Measurements from ENCODE around the gene PFN1.
"Not testable (repeated sequence)": the region's sequence is repeated elsewhere in the genome, so short reads cannot be mapped to it uniquely, and the experiment has no call there.

Gene PFN1

DNA sequence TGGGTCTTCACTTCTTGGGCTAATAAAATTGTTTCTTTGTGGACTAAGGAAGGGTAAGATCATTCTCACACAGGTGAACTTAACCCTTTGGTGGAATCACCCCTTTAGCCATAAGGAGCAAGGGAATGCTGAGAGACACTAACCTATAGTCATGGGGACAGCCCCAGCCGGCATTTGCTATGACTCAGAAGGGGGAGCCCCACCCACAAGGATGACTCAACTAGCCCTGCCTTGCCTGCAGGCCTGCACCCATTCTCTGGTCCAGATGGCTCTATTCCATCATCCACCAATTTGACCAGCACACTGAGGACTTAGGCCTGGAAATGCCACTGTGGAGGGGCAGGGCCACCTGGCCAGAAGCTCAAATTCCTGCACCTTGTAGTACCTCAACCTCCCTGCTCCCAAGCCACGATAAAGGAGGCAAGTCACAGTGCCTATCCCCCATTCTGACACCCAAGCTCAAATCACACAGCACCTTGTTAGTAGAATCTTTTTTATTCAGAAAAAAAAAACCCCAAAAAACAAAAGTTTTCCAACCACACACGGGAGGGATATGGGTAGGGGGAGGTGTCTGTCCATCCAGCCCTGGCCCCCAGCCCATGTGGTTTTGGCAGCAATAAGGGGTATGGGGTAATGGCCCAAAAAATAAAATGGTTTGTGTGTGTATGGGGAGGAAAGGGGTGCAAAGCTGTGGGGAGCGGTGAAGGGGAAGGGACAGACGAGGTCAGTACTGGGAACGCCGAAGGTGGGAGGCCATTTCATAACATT is 3.0 kb downstream of the PFN1 start:
- no peak for FAIRE-seq

DNA sequence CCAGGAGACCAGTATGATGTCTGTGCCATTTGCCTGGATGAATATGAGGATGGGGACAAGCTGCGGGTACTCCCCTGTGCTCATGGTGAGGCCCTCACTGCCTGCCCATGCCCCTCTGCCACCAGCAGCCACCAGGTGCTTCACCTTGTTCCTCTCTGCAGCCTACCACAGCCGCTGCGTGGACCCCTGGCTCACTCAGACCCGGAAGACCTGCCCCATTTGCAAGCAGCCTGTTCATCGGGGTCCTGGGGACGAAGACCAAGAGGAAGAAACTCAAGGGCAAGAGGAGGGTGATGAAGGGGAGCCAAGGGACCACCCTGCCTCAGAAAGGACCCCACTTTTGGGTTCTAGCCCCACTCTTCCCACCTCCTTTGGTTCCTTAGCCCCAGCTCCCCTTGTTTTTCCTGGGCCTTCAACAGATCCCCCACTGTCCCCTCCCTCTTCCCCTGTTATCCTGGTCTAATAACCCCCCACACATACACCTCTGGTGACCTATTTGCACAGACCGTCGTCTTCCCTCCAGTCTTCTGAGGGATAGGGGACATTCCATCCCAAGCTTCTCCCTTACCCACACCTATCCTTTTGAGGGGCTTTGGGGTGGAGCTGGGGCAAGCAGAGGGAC is 3.7 kb downstream of the PFN1 start:
- no peak for FAIRE-seq

DNA sequence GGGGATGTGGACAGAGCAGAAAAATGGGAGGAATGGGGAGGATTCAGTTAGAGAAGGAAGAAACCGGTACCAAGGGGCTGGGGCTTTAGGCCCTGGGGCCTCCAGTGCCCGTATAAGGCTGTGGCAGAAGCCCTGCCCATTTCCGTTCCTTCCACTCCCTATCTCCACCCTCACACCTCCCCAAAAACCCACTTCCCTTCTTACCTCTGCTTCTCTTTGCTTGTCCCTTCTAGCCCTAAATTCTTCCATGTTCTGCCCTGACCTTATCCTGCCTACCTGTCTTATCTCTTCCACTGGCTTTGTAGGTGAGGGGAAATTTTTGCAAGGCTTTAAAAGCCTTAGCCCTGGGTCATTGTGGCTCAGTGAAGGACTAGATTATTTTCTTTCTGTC is 4.2 kb downstream of the PFN1 start:
- FAIRE-seq = no peak

DNA sequence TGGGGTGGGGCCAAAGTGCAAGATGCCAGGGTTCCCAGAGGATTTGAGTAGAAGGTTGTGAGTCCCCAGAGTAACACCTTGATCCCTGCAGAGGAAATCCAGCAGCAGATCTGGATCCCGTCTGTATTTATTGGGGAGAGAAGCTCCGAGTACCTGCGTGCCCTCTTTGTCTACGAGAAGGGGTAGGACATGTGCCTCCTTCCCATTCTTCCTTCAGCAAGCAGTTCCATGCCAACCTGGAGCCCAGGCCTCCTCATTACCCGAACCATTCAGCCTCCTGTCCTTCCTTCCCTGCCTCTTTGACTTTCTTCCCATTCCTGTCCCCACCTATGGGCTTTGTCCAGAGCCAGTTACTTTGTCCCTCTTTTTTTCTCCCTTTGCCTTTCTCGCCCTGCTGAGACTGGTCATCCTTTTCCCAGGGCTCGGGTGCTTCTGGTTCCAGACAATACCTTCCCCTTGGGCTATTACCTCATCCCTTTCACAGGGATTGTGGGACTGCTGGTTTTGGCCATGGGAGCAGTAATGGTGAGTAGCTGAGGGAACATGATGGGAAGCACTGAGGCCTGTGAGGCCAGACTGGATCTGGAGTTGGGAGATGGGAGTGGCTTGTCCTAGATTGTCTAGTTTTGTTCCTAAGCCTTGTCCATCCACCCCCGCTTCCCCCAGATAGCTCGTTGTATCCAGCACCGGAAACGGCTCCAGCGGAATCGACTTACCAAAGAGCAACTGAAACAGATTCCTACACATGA is 5.4 kb downstream of the PFN1 start:
- no peak for FAIRE-seq

DNA sequence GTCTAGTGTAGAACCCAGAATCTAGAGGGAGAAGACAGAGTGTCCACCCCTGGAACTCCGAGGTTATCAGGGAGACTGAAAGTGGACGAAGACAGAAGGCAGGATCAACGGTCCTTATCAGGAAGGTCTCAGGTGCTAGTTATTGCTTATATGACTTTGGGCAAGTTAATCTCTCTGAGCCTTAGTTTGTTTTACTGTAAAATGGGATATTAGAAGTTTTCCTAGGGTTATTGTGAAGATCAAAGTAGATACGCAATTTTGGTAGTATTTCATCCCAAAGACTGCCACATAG is 7.1 kb downstream of the PFN1 start:
- no peak for FAIRE-seq

DNA sequence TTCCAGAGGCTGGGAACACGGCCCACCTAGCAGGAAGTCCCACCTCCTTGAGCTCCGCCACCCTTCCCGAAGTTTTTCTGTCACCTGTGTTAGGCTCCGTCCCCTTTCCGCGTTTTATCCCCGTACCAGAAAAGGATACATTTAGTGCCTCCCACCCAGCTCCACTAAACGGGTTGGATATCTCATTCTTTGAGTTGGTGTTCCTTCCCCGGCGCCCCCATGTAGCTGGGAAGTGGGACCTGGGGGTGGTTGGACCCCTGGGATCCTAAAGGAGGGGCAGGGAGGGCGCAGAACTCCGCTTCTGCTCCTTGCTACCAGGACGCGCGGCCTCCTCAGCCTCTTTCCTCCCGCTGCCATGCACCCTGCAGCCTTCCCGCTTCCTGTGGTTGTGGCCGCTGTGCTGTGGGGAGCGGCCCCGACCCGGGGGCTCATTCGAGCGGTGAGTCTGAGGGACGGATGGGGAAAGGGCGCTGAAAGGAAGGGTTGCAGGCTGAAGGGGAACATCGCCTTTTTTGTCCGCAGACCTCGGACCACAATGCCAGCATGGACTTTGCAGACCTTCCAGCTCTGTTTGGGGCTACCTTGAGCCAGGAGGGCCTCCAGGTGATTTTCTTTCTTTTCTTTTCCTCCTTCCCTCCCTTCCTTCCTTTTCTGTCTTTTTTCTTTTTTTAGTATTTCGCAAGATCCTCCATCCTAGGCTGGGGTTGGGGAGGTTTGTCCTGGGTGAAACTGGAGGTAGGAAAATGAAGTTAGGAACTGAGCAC is 7.6 kb downstream of the PFN1 start:
- FAIRE-seq = no peak

DNA sequence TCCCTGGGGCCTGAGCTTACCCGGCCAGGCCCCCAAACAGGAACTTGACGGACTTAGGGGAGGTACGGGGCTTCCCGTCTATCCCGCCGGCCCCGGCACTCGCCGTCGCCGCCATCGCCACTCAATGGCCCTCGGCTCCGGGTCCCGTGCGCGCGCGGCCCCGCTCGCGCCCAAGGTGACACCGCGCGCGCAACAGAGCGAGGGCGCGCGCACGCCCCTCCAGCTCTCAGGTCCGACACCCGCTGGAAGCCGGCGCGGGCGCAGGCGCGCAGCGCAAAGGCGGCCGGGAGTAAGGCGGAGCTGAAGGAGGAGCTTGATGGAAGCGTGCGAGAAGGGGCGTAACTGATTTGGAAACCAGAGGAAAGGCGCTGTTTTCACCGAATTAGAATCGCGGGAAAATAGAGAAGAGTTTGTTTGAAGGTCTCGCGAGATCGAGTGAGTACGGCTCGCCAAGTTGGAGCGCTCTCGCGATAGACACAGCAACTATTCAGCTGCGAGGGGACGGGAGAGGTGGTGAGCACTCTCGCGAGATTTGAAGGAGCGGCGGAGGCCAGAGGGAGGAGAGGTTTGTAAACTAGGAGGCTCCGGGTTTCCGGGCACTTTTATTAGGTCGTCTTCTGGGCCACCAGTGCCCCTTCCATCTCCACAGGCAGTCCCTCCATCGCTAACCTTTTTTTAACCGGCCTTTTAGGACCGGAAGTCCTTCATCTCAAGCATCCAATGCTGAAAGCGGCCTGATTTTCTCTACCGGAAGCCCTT is 8.4 kb downstream of the PFN1 start, which contains the start of the genes RNF167 and SLC25A11:
Gene RNF167 (plus strand): TSS at position 473 of the 759 bp plus-strand sequence. CDS start 642 bp downstream, outside the sequence.
Gene SLC25A11 (minus strand): TSS at position 251 of the 759 bp plus-strand sequence. CDS start 136 bp downstream, at position 115.
- FAIRE-seq = peak; percentile 97

DNA sequence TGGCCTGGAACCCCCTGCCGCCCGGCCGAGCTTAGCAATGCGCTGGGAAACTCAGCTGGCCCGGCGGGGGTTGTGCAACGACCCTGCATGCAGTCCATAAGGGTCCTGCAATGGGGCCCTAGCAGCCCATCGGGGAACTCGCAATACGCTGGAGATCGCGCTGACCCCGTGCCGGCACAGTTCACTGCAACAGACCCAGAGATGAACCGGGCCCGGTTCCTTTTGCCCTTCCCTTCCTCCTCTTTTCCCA is 8.9 kb downstream of the PFN1 start:
- FAIRE-seq = no peak

DNA sequence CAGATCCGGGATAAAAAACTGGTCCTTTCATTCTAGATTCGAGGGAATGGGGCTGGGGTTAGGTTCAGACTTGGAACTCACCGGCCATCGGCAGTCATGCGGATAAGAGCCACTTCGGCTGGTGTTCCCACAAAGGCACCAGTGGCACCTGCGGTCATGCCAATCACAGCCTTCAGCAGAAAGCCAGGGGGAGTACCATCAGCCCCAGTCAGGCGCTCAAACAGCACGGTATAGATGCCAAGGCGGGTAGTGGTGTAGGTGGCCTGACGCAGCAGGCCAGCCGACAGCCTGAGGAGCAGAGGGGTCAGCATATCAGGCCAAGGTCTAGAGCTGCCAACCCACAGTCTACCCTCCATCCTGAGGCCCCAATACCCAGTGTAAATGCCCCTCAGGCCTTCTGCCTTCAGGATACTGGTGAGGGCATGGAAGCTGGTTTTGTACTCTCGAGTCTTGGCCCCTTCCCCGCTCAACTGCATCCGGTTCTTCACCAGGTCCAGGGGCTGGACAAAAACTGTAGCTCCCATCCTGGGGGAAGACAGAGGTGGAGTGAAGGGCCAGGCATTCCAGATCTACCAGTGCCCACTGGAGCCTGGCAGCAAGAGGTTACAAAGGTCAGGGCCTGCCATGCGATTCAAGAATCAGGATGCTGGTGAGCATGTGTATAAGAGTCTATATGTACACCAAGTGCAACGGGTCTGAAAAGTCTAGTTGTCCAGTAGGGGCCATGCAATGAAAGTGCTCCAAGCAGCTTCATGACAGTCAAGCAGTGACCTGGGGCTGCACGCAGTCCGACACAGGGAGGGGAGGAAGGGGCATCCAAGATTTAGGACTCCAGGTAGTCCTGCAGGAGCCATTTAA is 9.4 kb downstream of the PFN1 start:
- FAIRE-seq = no peak

DNA sequence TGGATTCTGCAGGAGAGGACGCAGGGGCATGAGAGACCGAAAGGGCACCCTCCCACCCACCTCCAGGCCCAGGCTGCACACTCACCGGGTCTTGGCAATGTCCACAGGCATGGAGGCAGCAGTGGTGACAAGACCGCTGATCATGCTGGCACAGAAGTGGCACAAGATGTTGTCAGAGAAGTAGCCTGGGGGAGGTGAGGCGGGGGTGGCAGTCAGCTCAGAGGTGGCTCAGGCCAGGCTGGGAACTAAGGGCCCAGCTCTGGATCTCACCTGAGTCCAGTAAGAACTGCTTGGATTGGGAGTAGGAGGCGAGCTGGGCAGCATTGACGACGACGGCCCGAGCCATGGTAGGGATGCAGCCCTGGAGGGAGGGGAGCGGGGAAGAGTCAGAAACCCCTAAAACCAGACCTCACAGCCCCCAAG is 10.2 kb downstream of the PFN1 start:
- FAIRE-seq = no peak

DNA sequence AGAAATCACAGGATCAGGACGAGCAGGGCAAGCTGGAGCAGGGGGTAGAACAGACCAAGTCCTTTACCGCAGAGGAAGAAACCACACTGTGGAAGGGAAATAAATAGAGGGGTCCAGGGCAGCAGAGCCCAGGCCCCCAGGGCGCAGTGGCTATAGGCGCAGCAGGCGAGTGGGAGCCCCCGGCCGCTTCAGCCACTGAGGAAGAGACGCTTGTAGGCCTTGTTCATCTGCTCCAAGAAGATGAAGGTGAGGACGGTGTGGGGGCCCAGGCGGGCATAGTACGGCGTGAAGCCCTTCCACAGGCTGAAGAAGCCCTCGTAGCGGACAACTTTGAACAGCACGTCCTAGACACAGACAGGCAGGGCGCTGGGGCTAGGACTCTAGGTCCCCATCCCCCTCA is 10.8 kb downstream of the PFN1 start:
- FAIRE-seq = no peak

DNA sequence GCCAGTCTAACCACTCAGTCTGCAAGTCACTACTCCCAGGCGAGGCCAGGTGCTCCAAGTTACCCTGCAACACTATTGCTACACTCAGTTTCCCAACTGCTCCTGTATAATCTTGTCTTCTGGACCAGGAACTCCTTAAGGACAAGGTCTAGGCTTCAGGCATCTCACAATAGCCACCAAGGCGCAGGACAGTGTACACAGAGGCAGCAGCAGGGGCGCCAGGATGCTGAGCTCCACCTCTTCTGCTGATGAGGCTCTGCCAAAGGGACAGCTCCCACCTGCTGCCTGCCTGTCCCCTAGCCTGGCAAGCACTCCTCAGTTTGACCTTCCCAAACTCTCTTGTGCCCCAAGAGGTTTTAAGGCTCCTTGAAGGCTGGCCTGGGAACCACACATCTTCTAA is 11.9 kb downstream of the PFN1 start:
- FAIRE-seq = no peak

DNA sequence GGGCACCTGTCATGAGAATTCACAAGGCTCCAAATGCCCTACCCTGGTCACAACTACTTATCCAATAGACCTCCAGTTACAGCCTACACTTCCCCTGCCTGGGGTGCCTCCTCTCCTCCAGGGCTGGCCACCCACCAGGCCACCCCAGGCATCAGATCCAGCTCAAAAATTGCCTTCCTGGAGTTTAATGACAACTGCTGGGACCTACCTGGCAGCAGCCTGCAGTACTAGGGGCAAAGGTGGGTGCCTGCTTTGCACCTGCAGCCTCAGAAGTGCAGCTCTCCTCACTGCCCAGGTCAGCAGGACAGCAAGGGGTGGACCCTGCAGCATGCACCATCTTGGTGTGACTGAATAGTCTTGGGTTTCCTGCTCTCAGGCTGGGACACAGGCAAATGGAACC is 12.7 kb downstream of the PFN1 start:
- no peak for FAIRE-seq

DNA sequence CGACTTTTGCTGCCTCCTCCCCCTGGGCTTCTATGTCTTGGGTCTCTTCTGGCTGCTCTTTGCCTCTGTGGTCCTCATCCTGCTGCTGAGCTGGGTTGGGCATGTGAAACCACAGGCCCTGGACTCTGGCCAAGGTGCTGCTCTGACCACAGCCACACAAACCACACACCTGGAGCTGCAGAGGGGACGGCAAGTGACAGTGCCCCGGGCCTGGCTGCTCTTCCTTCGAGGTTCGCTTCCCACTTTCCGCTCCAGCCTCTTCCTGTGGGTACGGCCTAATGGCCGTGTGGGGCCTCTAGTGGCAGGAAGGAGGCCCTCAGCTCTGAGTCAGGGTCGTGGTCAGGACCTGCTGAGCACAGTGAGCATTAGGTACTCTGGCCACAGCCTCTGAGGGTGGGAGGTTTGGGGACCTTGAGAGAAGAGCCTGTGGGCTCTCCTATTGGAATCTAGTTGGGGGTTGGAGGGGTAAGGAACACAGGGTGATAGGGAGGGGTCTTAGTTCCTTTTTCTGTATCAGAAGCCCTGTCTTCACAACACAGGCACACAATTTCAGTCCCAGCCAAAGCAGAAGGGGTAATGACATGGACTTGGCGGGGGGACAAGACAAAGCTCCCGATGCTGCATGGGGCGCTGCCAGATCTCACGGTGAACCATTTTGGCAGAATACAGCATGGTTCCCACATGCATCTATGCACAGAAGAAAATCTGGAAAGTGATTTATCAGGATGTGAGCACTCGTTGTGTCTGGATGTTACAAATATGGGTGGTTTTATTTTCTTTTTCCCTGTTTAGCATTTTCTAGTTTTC is 14.0 kb downstream of the PFN1 start:
- no peak for FAIRE-seq

DNA sequence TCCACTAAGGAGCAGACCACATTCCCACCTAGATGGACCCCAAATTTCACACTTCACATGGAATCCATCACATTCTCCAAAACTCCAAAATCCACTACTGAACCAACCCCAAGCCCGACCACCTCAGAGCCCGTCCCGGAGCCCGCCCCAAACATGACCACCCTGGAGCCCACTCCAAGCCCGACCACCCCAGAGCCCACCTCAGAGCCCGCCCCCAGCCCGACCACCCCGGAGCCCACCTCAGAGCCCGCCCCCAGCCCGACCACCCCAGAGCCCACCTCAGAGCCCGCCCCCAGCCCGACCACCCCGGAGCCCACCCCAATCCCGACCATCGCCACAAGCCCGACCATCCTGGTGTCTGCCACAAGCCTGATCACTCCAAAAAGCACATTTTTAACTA is 14.7 kb downstream of the PFN1 start:
- FAIRE-seq = no peak

DNA sequence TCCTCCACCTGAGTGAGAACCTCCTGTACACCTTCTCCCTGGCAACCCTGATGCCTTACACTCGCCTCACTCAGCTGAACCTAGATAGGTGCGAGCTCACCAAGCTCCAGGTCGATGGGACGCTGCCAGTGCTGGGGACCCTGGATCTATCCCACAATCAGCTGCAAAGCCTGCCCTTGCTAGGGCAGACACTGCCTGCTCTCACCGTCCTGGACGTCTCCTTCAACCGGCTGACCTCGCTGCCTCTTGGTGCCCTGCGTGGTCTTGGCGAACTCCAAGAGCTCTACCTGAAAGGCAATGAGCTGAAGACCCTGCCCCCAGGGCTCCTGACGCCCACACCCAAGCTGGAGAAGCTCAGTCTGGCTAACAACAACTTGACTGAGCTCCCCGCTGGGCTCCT is 15.6 kb downstream of the PFN1 start:
- FAIRE-seq = no peak

DNA sequence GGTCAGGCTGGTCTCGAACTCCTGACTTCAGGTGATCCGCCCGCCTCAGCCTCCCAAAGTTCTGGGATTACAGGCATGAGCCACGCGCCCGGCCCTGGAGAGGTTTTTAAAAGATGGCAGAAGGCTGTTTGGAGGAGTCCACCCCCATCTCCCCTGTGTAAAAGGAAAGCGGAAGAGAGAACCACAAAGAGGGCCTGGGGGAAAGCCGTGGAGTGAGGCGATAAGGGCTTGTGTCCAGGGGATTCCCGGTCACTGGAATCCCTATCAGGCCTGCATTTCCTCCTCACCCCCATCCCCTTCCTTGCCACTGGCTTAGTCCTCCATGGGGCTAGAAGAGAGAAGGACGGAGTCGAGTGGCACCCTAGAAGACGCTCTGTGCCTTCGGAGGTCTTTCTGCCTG is 16.4 kb downstream of the PFN1 start, which contains the start of gene GP1BA:
Gene GP1BA (plus strand): TSS at position 315 of the 400 bp plus-strand sequence. CDS start 328 bp downstream, outside the sequence.
- FAIRE-seq = no peak

DNA sequence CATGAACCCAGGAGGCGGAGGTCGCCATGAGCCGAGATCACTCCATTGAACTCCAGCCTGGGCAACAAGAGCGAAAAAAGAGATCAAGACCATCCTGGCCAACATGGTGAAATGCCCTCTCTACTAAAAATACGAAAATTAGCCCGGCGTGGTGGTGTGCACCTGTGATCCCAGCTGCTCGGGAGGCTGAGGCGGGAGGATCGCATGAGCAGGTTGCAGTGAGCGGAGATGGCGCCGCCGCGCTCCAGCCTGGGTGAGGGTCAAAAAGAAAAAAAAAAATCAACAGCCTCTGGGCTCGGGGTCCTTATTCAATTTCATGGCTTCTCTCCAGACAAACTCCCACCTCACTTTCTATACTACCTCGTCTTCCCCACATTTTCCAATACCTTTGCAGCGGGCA is 19.4 kb downstream of the PFN1 start:
- FAIRE-seq = no peak

DNA sequence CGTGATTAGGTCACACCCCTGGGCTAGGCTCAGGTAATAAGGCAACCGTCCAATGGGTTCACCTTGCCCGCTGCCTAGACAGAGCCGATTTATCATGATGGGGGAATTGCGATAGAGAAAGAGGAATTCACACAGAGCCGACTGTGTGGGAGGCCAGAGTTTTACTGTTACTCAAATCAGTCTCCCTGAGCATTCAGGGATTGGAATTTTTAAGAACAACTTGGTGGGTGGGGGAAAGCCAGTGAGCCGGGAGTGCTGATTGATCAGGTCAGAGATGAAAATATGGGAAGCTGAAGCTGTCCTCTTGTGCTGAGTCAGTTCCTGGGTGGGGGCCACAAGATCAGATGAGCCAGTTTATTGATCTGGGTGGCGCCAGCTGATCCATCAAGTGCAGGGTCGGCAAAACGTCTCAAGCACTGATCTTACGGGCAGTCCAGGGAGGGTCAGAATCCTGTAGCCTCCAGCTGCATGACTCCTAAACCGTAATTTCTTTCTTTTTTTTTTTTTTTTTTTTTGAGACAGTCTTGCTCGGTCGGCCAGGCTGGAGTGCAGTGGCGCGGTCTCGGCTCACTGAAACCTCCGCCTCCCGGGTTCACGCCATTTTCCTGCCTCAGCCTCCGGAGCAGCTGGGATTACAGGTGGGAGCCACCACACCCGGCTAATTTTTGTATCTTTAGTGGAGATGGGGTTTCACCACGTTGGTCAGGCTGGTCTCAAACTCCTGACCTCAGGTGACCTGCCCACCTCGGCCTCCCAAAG is 21.6 kb downstream of the PFN1 start:
- not testable (repeated sequence) for FAIRE-seq

DNA sequence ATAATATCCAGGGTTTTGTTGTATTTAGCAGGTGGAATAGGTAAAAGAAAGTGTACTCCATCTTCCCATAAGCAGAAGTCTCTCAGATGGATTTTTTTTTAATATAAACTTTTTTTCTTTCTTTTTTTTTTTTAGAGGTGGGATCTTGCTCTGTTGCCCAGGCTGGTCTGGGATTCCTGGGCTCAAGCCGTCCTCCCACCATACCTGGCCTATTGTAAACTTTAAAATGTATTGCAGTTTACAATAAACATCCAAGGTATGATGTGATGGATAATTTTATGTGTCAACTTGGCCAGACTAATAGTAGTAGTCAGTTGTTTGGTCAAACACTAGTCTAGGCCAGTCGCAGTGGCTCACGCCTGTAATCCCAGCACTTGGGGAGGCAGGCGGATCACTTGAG is 27.0 kb downstream of the PFN1 start:
- no peak for FAIRE-seq

Measured in A204.1 (cell line).